ENCODE data around the gene SLC7A6. TPM values are rescaled to one million over a fixed set of nuclear protein-coding genes. Genes with fewer than 3 reads are reported as not detected.

The SLC7A6 gene
- total RNA-seq, 1 donor from 2014 or later = 71.9 TPM

GRCh38 chr16:68231384-68232136 lies 32.8 kb upstream of the SLC7A6 start:
- no peak overlapping the region for H2AFZ ChIP-seq (ENCODE audit: low read depth, low read length)
- Mint-ChIP-seq H3K4me1 (ENCODE audit: low read depth, unreplicated experiment) (peaks cover 20% of the 10 kb centered on the region), H3K36me3 (ENCODE audit: low read depth, unreplicated experiment) (peaks cover 3% of the 10 kb centered on the region), H3K27me3 (ENCODE audit: low read depth, unreplicated experiment) (peaks cover 4% of the 10 kb centered on the region), H3K9me3 (ENCODE audit: unreplicated experiment) (no peaks in the 10 kb centered on the region), H3K27ac (ENCODE audit: unreplicated experiment) (no peak overlapping the region), H3K4me3 (ENCODE audit: unreplicated experiment) (no peak overlapping the region)
- H3K36me3 ChIP-seq (ENCODE audit: insufficient read depth, low read length) = no peaks in the 10 kb centered on the region
- FAIRE-seq (no peak), DNase-seq (ENCODE audit: low read depth) (no peak)
- no peak overlapping the region for H3K4me2 ChIP-seq (ENCODE audit: low read length)
- H3K27me3 ChIP-seq (ENCODE audit: insufficient read depth, low read length) = peaks cover 12% of the 10 kb centered on the region
- H4K20me1 ChIP-seq (ENCODE audit: insufficient read depth, low read length) = peaks cover 21% of the 10 kb centered on the region
- TF ChIP-seq EZH2 (IDR thresholded peaks at IDR 0.05; ENCODE audit: insufficient read depth, low read length) = no peak
- TF ChIP-seq, protein P1, sequence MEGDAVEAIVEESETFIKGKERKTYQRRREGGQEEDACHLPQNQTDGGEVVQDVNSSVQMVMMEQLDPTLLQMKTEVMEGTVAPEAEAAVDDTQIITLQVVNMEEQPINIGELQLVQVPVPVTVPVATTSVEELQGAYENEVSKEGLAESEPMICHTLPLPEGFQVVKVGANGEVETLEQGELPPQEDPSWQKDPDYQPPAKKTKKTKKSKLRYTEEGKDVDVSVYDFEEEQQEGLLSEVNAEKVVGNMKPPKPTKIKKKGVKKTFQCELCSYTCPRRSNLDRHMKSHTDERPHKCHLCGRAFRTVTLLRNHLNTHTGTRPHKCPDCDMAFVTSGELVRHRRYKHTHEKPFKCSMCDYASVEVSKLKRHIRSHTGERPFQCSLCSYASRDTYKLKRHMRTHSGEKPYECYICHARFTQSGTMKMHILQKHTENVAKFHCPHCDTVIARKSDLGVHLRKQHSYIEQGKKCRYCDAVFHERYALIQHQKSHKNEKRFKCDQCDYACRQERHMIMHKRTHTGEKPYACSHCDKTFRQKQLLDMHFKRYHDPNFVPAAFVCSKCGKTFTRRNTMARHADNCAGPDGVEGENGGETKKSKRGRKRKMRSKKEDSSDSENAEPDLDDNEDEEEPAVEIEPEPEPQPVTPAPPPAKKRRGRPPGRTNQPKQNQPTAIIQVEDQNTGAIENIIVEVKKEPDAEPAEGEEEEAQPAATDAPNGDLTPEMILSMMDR (IDR thresholded peaks at IDR 0.05; ENCODE audit: insufficient read depth, low read depth, low read length) = no peak
- no peak overlapping the region for H3K4me3 ChIP-seq (ENCODE audit: insufficient read depth, low read depth, low read length)
- peaks cover 11% of the 10 kb centered on the region for H3K4me1 ChIP-seq (ENCODE audit: insufficient read depth, low read length)
- H3K79me2 ChIP-seq (ENCODE audit: insufficient read depth, low read length) = no peaks in the 10 kb centered on the region
- H3K9ac ChIP-seq (ENCODE audit: low read length) = no peak overlapping the region
- no peak overlapping the region for H3K27ac ChIP-seq (ENCODE audit: low read depth, low read length)
- H3K9me3 ChIP-seq (ENCODE audit: insufficient read depth, low read depth, low read length) = no peaks in the 10 kb centered on the region

- H3K4me1 ChIP-seq (ENCODE audit: insufficient read depth, low read length) = peaks cover 19% of the 10 kb centered on the region
- Mint-ChIP-seq H3K4me3 (ENCODE audit: unreplicated experiment) (no peak overlapping the region), H3K4me1 (ENCODE audit: low read depth, unreplicated experiment) (peaks cover 16% of the 10 kb centered on the region), H3K9me3 (ENCODE audit: unreplicated experiment) (no peaks in the 10 kb centered on the region), H3K36me3 (ENCODE audit: low read depth, unreplicated experiment) (peaks cover 3% of the 10 kb centered on the region), H3K27me3 (ENCODE audit: low read depth, unreplicated experiment) (peaks cover 4% of the 10 kb centered on the region), H3K27ac (ENCODE audit: unreplicated experiment) (no peak overlapping the region)
- FAIRE-seq (no peak), DNase-seq (ENCODE audit: low read depth) (no peak)
- H2AFZ ChIP-seq (ENCODE audit: low read depth, low read length) = no peak overlapping the region
- H3K4me2 ChIP-seq (ENCODE audit: low read length) = no peak overlapping the region
- H3K79me2 ChIP-seq (ENCODE audit: insufficient read depth, low read length) = no peaks in the 10 kb centered on the region
- H4K20me1 ChIP-seq (ENCODE audit: insufficient read depth, low read length) = peaks cover 21% of the 10 kb centered on the region
- no peak overlapping the region for H3K27ac ChIP-seq (ENCODE audit: low read depth, low read length)
- peaks cover 15% of the 10 kb centered on the region for H3K27me3 ChIP-seq (ENCODE audit: insufficient read depth, low read length)
- H3K4me3 ChIP-seq (ENCODE audit: insufficient read depth, low read depth, low read length) = no peak overlapping the region
- TF ChIP-seq, protein P1 (IDR thresholded peaks at IDR 0.05; ENCODE audit: insufficient read depth, low read depth, low read length) = no peak
- H3K9me3 ChIP-seq (ENCODE audit: insufficient read depth, low read depth, low read length) = no peaks in the 10 kb centered on the region
- H3K9ac ChIP-seq (ENCODE audit: low read length) = no peak overlapping the region
- no peaks in the 10 kb centered on the region for H3K36me3 ChIP-seq (ENCODE audit: insufficient read depth, low read length)
Measured at GRCh38 chr16:68232335-68232734, 32.0 kb upstream of the SLC7A6 start.
